ENCODE data around the gene TARS2.

TARS2 gene

GRCh38 chr1:150543500-150544143 lies 56.4 kb downstream of the TARS2 start:
- DNase-seq: no peak

GRCh38 chr1:150544204-150544603 lies 57.0 kb downstream of the TARS2 start:
- DNase-seq: no peak

GRCh38 chr1:150545486-150546032 lies 58.3 kb downstream of the TARS2 start:
- DNase-seq: no peak

- DNase-seq: no peak
Observed at GRCh38 chr1:150546294-150546937, 59.2 kb downstream of the TARS2 start.

- DNase-seq: no peak
Observed at GRCh38 chr1:150548324-150548631, 61.1 kb downstream of the TARS2 start.

GRCh38 chr1:150548632-150549495 lies 61.6 kb downstream of the TARS2 start, which contains the start of gene ADAMTSL4:
TSS of gene ADAMTSL4 (plus strand) at chr1:150549408. CDS start at chr1:150552289, 2,881 bp downstream.
- peak; percentile 35 to 56 for DNase-seq

GRCh38 chr1:150549496-150550221 lies 62.4 kb downstream of the TARS2 start:
- DNase-seq: no peak

GRCh38 chr1:150550222-150551050 lies 63.2 kb downstream of the TARS2 start:
- no peak for DNase-seq

GRCh38 chr1:150551051-150551783 lies 64.0 kb downstream of the TARS2 start:
- DNase-seq: no peak

GRCh38 chr1:150551784-150552127 lies 64.5 kb downstream of the TARS2 start:
- DNase-seq: no peak

- peak; percentile 90 to 95 for DNase-seq
Observed at GRCh38 chr1:150552128-150552910, 65.1 kb downstream of the TARS2 start.

GRCh38 chr1:150552911-150553289 lies 65.7 kb downstream of the TARS2 start:
- no peak for DNase-seq

- no peak for DNase-seq
Observed at GRCh38 chr1:150553392-150554085, 66.3 kb downstream of the TARS2 start.

- no peak for DNase-seq
Observed at GRCh38 chr1:150554086-150554452, 66.8 kb downstream of the TARS2 start.

GRCh38 chr1:150555198-150555970 lies 68.2 kb downstream of the TARS2 start:
- no peak for DNase-seq

- no peak for DNase-seq
Observed at GRCh38 chr1:150555971-150556865, 69.0 kb downstream of the TARS2 start.

GRCh38 chr1:150557065-150557600 lies 69.9 kb downstream of the TARS2 start:
- no peak for DNase-seq

Measured in AML-193 (cell line).